ENCODE results near the gene CEP112.

The CEP112 gene

DNA sequence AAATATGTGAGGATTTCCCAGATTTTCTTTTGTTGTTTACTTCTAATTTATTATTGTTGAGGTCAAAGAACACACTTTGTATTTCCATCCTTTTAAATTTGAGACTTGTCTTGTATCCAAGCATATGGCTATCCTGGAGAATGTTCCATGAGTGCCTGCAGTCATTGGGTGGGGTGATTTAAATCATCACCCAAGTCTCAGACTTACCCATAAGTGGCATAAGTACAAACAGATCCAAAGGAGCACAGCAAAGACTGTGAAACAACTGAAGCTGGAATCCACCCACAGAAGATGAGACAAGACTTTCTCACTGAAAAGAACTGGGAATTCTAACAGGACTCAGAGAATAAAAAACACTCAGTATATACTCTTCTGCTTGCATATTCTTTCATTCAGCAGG lies 239.9 kb downstream of the CEP112 start:
- TF ChIP-seq, protein P1, sequence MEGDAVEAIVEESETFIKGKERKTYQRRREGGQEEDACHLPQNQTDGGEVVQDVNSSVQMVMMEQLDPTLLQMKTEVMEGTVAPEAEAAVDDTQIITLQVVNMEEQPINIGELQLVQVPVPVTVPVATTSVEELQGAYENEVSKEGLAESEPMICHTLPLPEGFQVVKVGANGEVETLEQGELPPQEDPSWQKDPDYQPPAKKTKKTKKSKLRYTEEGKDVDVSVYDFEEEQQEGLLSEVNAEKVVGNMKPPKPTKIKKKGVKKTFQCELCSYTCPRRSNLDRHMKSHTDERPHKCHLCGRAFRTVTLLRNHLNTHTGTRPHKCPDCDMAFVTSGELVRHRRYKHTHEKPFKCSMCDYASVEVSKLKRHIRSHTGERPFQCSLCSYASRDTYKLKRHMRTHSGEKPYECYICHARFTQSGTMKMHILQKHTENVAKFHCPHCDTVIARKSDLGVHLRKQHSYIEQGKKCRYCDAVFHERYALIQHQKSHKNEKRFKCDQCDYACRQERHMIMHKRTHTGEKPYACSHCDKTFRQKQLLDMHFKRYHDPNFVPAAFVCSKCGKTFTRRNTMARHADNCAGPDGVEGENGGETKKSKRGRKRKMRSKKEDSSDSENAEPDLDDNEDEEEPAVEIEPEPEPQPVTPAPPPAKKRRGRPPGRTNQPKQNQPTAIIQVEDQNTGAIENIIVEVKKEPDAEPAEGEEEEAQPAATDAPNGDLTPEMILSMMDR (IDR thresholded peaks at IDR 0.05) = no peak
- H3K36me3 ChIP-seq = peaks cover 0 to 4% (median 3%) of the 10 kb centered on the region in 3 donors
- intact Hi-C loops (cut with DNase I; ENCODE audit: low total_unique reads) = no loop called here
- no peak overlapping the region for H3K4me3 ChIP-seq
- no peak for DNase-seq
- no peaks in the 10 kb centered on the region for H3K9me3 ChIP-seq
- no peak overlapping the region for H3K27ac ChIP-seq
- H3K27me3 ChIP-seq = no peaks in the 10 kb centered on the region
- H3K4me1 ChIP-seq = no peaks in the 10 kb centered on the region

DNA sequence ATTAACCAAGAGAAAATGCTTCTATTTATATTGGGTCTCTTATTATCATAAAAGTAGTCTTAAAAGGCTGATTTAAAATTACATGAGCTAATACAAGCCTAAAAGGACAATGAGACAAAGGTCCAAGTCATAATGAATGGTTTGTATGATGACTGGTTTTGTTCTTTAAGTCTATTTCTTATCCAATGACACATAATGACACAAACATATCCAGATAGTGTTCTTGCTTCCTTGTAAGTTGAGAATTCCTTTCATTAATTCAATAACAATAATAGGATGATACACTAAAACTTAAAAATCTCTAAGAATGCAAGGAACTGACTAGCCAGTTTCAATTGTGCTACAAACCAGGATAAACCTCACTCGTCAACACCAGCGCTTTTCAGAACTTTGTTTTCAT lies 244.1 kb downstream of the CEP112 start:
- H3K36me3 ChIP-seq = peaks cover 0 to 3% (median 0%) of the 10 kb centered on the region in 3 donors
- H3K27ac ChIP-seq = no peak overlapping the region
- TF ChIP-seq, protein P1 (IDR thresholded peaks at IDR 0.05) = no peak
- H3K4me1 ChIP-seq = no peaks in the 10 kb centered on the region
- intact Hi-C loops (cut with DNase I; ENCODE audit: low total_unique reads) = no loop called here
- no peaks in the 10 kb centered on the region for H3K27me3 ChIP-seq
- DNase-seq = no peak
- H3K9me3 ChIP-seq = no peaks in the 10 kb centered on the region
- H3K4me3 ChIP-seq = no peak overlapping the region

DNA sequence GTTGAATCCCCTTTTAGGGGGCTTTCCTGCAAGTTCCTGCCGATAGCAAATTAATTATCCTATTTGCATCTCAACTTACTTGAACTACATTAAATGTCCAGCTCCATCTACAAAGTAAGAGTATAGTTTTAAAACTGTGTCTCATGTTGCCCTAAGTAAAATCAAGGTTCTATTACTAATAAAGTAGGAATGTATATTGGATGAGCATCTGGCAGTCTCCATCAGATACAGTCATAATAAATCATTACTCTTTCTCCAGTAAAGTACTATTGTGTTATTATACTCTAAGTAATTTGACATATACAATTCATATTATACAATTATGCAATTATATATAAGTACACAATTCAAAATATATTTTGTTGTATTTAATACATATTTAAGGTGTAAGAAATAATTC lies 249.3 kb downstream of the CEP112 start:
- Histone ChIP-seq H3K36me3 (no peaks in the 10 kb centered on the region), H3K9me3 (no peaks in the 10 kb centered on the region), H3K4me1 (no peaks in the 10 kb centered on the region), H3K4me3 (no peak overlapping the region), H3K27me3 (no peaks in the 10 kb centered on the region), H3K27ac (no peak overlapping the region)
- no peak for DNase-seq
- TF ChIP-seq, protein P1 (IDR thresholded peaks at IDR 0.05) = no peak
- intact Hi-C loops (cut with DNase I; ENCODE audit: low total_unique reads) = no loop called here

DNA sequence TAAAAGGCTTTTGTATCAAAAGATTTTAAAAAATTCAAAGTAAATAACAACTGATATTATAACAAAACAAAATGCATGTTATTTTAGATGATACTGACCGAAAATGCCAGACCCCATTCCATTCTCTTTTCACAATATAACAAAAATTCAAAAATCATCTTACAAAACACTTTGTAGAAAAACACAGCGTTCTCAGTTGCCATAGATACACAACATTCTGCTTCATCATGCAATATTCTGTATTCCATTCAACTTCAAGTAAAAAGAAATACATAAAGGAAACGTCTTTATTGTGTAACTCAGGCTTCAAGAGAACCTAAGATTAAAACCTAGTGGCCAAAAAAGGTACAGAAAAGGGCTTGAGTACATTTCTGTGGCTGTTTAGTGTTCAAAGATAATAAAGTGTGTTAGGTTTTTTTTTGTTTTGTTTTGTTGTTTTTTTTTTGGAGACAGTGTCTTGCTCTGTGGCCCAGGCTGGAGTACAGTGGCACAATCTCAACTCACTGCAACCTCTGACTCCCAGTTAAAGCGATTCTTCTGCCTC lies 250.5 kb downstream of the CEP112 start:
- intact Hi-C loops (cut with DNase I; ENCODE audit: low total_unique reads) = no loop called here
- H3K27me3 ChIP-seq = no peaks in the 10 kb centered on the region
- no peak overlapping the region for H3K4me3 ChIP-seq
- TF ChIP-seq, protein P1 (IDR thresholded peaks at IDR 0.05) = no peak
- no peak overlapping the region for H3K27ac ChIP-seq
- H3K4me1 ChIP-seq = no peaks in the 10 kb centered on the region
- no peaks in the 10 kb centered on the region for H3K9me3 ChIP-seq
- H3K36me3 ChIP-seq = no peaks in the 10 kb centered on the region
- DNase-seq = no peak

DNA sequence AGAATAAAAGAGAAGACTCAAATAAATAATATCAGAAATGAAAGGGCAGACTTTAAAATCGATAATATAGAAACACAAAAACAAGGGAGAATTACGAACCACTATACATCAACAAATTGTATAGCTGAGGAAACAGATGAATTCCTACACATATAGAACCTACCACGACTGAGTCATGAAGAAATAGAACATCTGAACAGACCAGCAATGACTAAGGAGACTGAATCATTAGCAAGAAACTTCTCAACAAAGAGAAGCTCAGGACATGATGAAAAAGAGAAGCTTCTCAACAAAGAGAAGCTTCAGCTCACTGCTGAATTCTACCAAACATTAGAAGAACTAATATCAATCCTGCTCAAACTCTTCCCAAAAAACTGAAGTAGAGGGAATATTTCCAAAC lies 255.9 kb downstream of the CEP112 start:
- DNase-seq = no peak
- Histone ChIP-seq H3K4me3 (no peak overlapping the region), H3K27ac (no peak overlapping the region), H3K9me3 (peaks cover 0 to 11% (median 0%) of the 10 kb centered on the region in 3 donors), H3K36me3 (no peaks in the 10 kb centered on the region), H3K27me3 (no peaks in the 10 kb centered on the region), H3K4me1 (peaks cover 0 to 7% (median 0%) of the 10 kb centered on the region in 4 donors)
- intact Hi-C loops (cut with DNase I; ENCODE audit: low total_unique reads) = no loop called here
- TF ChIP-seq, protein P1 (IDR thresholded peaks at IDR 0.05) = no peak

DNA sequence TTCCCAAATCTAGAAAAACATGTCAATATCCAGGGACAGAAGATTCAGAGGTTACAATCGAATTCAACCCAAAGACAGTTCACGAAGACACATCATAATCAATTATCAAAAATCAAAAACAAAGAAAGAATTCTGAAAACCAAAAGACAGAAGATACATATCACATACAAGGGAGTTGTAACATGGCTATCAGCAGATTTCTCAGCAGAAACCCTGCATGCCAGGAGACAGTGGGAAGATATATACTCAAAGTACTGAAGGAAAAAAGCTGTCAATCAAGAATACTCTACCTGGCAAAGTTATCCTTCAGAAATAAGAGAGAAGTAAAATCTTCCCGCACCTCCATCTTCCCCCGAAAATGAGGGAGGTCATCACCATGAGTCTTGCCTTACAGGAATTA lies 258.6 kb downstream of the CEP112 start:
- intact Hi-C loops (cut with DNase I; ENCODE audit: low total_unique reads) = no loop called here
- Histone ChIP-seq H3K27me3 (no peaks in the 10 kb centered on the region), H3K9me3 (peaks cover 0 to 11% (median 0%) of the 10 kb centered on the region in 3 donors), H3K4me3 (no peak overlapping the region), H3K4me1 (peaks cover 0 to 7% (median 0%) of the 10 kb centered on the region in 4 donors), H3K36me3 (no peaks in the 10 kb centered on the region), H3K27ac (no peak overlapping the region)
- no peak for DNase-seq
- TF ChIP-seq, protein P1 (IDR thresholded peaks at IDR 0.05) = no peak
